ENCODE measurements around the gene LRRIQ1.
"Not testable (repeated sequence)": the region's sequence is repeated elsewhere in the genome, so short reads cannot be mapped to it uniquely, and the experiment has no call there.

LRRIQ1 gene

DNA sequence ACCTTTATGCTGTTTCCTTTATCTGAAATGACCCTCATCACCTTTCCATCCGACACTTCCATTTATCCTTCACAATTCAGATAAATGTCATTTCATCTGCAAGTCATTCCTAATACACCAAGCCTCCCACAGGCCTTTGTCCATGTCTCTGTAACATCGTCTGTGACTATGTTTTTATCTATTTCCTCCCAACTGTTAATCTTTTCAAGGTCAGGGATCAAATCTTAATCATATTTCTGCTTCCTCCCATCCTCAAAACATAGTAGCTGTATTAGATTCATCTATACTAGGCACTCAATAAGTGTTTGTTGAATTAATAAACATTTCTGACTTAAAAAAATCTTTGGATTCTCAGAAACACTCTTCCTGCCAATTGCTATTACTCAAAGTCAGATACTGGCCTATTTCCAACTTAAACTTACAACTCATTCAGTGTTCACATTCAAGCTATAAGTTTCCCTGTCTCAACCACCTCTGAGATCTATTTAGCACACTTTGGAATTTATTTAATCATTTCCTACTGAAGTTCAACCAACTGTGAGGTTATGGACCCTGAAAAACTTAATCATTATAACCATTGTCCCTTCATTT, 143.6 kb downstream of the LRRIQ1 start:
- DNase-seq: no peak
- intact Hi-C loops (cut with DNase I): no loop called here

DNA sequence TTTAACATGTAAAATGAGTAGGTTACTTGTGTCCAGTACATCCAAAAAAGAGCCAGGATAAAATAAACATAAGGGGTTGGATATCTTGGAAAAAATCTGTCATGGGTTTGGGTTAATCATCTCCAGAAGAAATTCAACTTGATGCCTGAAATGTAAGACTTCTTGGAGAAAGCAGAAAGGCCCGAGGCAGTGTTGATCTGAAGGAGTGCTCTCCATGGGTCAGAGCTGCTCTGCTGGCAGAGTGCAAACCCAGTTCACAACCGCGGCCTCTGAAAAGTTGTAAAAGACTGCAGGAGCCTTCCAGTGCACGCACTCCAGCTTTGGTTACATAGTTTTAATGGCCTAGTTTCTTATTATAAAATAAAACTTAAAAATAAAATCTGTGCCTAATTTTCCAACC, 146.5 kb downstream of the LRRIQ1 start:
- no peak for DNase-seq
- intact Hi-C loops (cut with DNase I): no loop called here

- intact Hi-C loops (cut with DNase I): no loop called here
- DNase-seq: no peak
These were observed 147.7 kb downstream of the LRRIQ1 start for GRCh38 chr12:85183855-85184254.

DNA sequence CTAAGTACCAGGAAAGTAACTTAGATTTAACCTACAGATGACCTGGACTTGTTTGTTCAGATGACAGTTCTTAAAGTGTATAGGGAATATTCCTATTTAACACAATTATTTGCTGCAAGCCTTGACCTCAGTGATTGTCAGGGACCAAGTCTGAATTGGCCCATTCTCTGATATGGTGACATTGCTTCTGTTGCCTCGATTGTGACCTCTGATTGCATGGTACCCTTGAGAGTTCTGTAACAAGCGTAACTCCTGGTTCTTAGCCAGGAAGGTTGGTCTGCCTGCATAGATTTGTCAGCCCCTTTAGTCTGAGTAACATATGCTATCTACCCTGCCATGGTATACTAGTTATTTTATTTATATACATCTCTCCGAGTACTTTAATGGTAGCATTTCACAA, 150.1 kb downstream of the LRRIQ1 start:
- intact Hi-C loops (cut with DNase I): no loop called here
- no peak for DNase-seq

DNA sequence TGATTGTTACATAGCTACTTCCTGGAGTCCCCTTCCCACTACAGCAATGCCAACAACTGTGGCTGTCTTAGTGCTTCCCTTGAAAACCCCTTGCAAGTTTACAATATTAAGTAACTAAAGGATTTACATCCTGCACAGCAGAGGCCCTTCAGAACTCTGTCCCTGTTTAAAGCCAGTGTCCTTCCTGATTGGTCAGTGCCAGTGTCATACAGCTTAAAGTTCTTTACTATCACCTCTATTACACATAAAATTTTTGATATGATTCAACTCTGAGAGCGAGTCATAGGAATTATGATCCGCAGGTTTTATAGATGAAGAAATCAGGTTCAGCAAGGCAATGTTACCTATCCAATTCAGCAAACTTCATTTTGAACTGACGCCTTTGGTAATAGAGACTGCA, 152.5 kb downstream of the LRRIQ1 start:
- intact Hi-C loops (cut with DNase I): no loop called here
- DNase-seq: no peak

GRCh38 chr12:85190728-85191127, 154.6 kb downstream of the LRRIQ1 start:
- intact Hi-C loops (cut with DNase I): no loop called here
- no peak for DNase-seq

- DNase-seq; intact Hi-C loops (cut with DNase I): not testable (repeated sequence)
These were observed 167.7 kb downstream of the LRRIQ1 start for GRCh38 chr12:85203809-85204208.

DNA sequence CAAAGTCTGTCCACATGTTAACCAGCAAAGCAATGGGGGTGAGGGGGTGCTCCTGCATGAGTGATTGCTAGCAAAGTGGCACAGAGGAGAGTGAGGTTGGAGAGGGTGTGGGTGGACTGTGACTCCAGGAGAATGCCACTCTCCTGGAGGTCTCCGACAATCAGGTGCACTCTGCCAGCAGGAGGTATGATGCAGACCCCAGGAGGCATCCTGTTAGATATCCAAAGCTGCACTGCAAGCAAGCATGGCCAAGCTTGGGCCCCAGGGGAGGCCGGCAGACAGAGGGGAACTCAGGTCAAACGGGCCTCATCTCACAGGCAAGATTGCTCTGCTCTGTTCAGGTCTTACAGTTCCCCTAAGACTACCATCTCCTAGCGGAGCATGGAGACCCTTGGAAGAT, 170.4 kb downstream of the LRRIQ1 start:
- intact Hi-C loops (cut with DNase I): no loop called here
- no peak for DNase-seq

GRCh38 chr12:85224339-85224738, 188.2 kb downstream of the LRRIQ1 start:
- DNase-seq; intact Hi-C loops (cut with DNase I): not testable (repeated sequence)

DNA sequence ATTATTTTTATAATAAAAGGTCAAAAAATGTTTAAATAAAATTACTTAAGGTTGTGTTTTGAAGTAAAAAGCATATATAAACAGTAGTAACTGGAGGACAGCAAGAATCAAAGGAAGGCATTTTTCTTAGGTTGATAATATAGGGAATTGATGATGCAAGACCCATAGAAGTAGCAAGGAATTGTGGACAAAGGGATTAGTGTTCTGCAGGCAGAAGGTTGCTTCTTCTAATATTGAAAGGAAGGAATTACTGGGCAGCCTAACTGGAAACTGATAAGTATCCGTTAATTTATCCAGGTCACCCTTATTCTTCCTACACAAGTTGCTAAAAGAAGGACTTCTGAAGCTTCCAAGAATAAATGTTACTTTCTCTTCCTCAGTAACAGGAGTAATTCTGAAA, 189.3 kb downstream of the LRRIQ1 start:
- intact Hi-C loops (cut with DNase I): no loop called here
- DNase-seq: no peak

- intact Hi-C loops (cut with DNase I): no loop called here
- DNase-seq: no peak
These were observed 201.2 kb downstream of the LRRIQ1 start for GRCh38 chr12:85237327-85237726.

- intact Hi-C loops (cut with DNase I): no loop called here
- no peak for DNase-seq
These were observed 208.4 kb downstream of the LRRIQ1 start for GRCh38 chr12:85244561-85244960.

GRCh38 chr12:85253853-85254252, 217.7 kb downstream of the LRRIQ1 start:
- no peak for DNase-seq
- intact Hi-C loops (cut with DNase I): no loop called here

- DNase-seq: no peak
- intact Hi-C loops (cut with DNase I): no loop called here
These were observed 221.5 kb downstream of the LRRIQ1 start for GRCh38 chr12:85257671-85258070.

GRCh38 chr12:85260447-85260846, 224.3 kb downstream of the LRRIQ1 start:
- intact Hi-C loops (cut with DNase I): no loop called here
- no peak for DNase-seq

DNA sequence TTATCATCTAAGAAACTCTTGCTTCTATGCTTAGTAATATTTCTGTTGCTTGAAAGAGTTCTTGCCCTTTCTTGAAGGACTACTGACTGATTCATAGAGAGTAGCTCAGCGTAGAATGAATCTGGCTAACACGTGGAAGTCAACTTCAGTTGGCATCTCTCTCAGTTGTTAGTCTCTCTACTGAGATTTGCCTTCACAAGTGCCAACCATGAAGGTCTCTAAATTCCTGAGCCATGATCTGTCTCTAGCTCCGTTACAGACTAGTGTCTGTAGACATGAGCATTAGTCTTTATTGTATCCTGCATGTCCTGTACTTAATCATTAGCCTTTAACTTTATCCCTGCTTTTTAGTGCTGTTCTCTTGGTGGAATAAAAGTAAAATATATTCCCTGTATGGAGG, 224.7 kb downstream of the LRRIQ1 start:
- DNase-seq: no peak
- intact Hi-C loops (cut with DNase I): no loop called here

DNA sequence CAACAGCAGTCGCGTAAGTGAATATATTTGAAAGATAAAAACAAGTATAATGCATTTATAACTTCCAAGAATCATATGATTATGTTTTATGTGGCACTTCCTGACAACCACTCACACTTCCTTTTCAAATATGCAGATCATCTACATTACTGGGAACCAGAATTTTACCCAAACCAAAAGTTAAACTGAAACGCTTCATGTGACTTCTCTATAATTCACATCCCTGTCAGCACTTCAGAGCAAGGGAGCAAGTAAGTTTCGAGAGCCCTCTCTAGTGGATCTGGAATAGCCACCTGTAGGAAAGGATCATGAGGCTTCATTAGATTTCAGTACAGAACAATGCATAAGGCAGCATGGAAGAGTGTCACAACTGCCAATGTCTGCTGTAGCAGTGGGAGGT, 230.2 kb downstream of the LRRIQ1 start:
- intact Hi-C loops (cut with DNase I): no loop called here
- DNase-seq: no peak

DNA sequence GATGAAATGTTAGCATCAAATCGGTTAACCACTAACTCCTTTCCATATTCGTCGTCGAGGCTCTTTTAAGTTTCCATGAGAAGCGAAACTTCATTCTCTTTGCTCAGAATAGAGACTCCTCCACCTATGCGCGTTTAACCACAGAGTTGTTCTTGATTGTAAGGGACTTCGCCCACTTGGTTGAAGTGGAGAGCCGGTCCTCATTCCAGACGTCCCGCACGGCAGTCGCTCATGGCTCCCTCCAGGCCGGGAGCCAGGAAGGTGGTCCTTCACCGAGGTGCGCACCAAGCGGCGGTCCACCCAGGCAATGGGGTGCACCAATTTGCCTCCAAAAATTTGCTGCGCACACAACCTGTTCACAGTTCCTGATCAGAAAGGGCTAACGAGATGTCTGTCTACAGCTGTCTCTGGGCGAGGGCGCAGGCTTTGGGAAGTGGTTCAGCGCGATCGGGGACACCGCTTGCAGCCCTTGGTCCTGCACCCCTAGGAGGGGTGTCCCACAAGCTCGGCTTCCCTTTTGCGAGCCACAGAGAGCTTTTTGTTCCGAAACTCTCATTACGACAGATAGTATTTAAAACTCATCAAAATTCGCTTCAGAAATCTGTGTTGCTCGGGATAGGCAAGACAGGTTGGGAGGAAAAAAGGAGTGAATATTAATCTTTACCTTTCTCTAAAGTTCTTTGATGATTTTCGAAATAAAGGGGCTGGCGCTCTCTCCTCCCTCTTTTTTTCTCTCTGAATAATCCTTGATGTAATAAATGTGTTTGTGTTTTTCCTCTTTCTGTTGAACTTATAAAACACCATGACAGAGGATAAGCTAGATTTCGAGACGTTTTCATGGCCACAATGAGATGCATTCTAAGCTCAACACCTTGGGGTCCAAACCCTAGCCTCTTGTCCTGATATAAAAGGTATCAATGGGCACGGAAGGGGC, 237.5 kb downstream of the LRRIQ1 start:
- intact Hi-C loops (cut with DNase I): no loop called here
- no peak for DNase-seq

GRCh38 chr12:85274315-85274651, 238.1 kb downstream of the LRRIQ1 start:
- intact Hi-C loops (cut with DNase I): no loop called here
- no peak for DNase-seq

GRCh38 chr12:85275374-85275773, 239.2 kb downstream of the LRRIQ1 start:
- intact Hi-C loops (cut with DNase I): no loop called here
- DNase-seq: no peak

GRCh38 chr12:85277191-85277590, 241.0 kb downstream of the LRRIQ1 start:
- DNase-seq: no peak
- intact Hi-C loops (cut with DNase I): no loop called here

All from head of caudate nucleus (tissue), 42 donors.